Endothelial cell of umbilical vein (primary cell): ENCODE data around the gene TSPOAP1. TPM values are rescaled to one million over a fixed set of nuclear protein-coding genes. Genes with fewer than 3 reads are reported as not detected.

Experiments
- BruUV-seq: library from RNA; stranded (reverse); fragments of 400-500 nt; replicated peaks from 2 replicates; lab custom pipeline; 2021; lab: Mats Ljungman, UMichigan
- CTCF ChIA-PET: fragments of 300-600, 350-600 bp; sonication (Branson Sonifier 250); formaldehyde crosslinking; loops from one replicate; lab custom pipeline; 2021; ENCODE audit warnings: antibody characterized with exemption, inconsistent platforms; lab: Charles Lee
- POLR2A ChIA-PET: fragments of 300-600, 350-600 bp; sonication (Branson Sonifier 250); formaldehyde crosslinking; loops from one replicate; lab custom pipeline; 2021; ENCODE audit warnings: antibody characterized with exemption, inconsistent platforms; lab: Charles Lee
- DNase-seq: peaks from one replicate; pipeline ENCODE4 v3.0.0-alpha.2; 2011; ENCODE audit warnings: low read depth, low spot score
- FAIRE-seq: peaks from 2 replicates; lab custom pipeline; 2011; peaks lifted over from hg19 to GRCh38; lab: Jason Lieb, UNC
- H2AFZ ChIP-seq: 2 replicates; pipeline ENCODE4 v1.6.0; 2012; ENCODE audit warnings: low read depth, low read length, control low read depth, inconsistent platforms
- H3K27ac ChIP-seq: 2 replicates; pipeline ENCODE4 v1.5.1; 2011; ENCODE audit warnings: low read depth, mild to moderate bottlenecking, control low read depth, low read length, moderate library complexity; ENCODE audit not compliant: insufficient read depth
- H3K27me3 ChIP-seq, 2 experiments: 2 replicates each; pipeline versions ENCODE4 v1.6.0 to v1.6.1; 2011; ENCODE audit warnings: low read length in 2 of 2, mixed read lengths in 1 of 2; ENCODE audit not compliant: control insufficient read depth in 2 of 2, insufficient read depth in 2 of 2
- H3K36me3 ChIP-seq, 2 experiments: 2 replicates in 1 of 2; 3 replicates in 1 of 2; pipeline ENCODE4 v1.5.1; 2011; ENCODE audit warnings: low read length in 2 of 2, mild to moderate bottlenecking in 1 of 2, moderate library complexity in 1 of 2; ENCODE audit not compliant: control insufficient read depth in 2 of 2, insufficient read depth in 2 of 2; ENCODE audit errors: extremely low read depth in 1 of 2
- H3K4me1 ChIP-seq: 3 replicates; pipeline ENCODE4 v1.5.1; 2011; ENCODE audit warnings: mild to moderate bottlenecking, low read length; ENCODE audit not compliant: control insufficient read depth, insufficient read depth; ENCODE audit errors: extremely low read depth
- H3K4me2 ChIP-seq: 2 replicates; pipeline ENCODE4 v1.6.1; 2011; ENCODE audit warnings: low read length, control low read depth, mixed read lengths; ENCODE audit not compliant: insufficient read depth
- H3K4me3 ChIP-seq, 3 experiments: fragments of 200-600 bp in 1 of 3; sonication (generic), shearing (Covaris generic) in 1 of 3; replicated peaks in 1 of 3; 2 replicates each; pipeline ENCODE4 v1.5.1; 2011 to 2016; ENCODE audit warnings: control low read depth in 3 of 3, low read length in 3 of 3, mild to moderate bottlenecking in 2 of 3, inconsistent platforms in 1 of 3, low read depth in 1 of 3, moderate library complexity in 1 of 3; ENCODE audit not compliant: insufficient read depth in 1 of 3
- H3K79me2 ChIP-seq: 2 replicates; pipeline ENCODE4 v1.6.0; 2012; ENCODE audit warnings: low read length, inconsistent platforms; ENCODE audit not compliant: control insufficient read depth, insufficient read depth
- H3K9ac ChIP-seq: replicated peaks from 2 replicates; pipeline ENCODE3; 2011; ENCODE audit warnings: low read length, control low read depth; ENCODE audit not compliant: insufficient read depth; ENCODE audit errors: extremely low read depth
- H3K9me1 ChIP-seq: replicated peaks from 3 replicates; pipeline ENCODE4 v1.6.0; 2011; ENCODE audit warnings: mild to moderate bottlenecking, low read length; ENCODE audit not compliant: control insufficient read depth, insufficient read depth; ENCODE audit errors: extremely low read depth
- H3K9me3 ChIP-seq: replicated peaks from 2 replicates; pipeline ENCODE4 v1.5.1; 2012; ENCODE audit warnings: low read length, inconsistent platforms; ENCODE audit not compliant: control insufficient read depth, insufficient read depth
- H4K20me1 ChIP-seq: replicated peaks from 2 replicates; pipeline ENCODE3; 2011; ENCODE audit warnings: mild to moderate bottlenecking, low read length; ENCODE audit not compliant: control insufficient read depth, insufficient read depth; ENCODE audit errors: extremely low read depth
- EZH2 ChIP-seq: IDR thresholded peaks from 2 replicates; pipeline ENCODE4 v1.6.1; 2012; ENCODE audit warnings: borderline replicate concordance, low read depth, mild to moderate bottlenecking, moderate library complexity, low read length, inconsistent platforms; ENCODE audit not compliant: severe bottlenecking
- FOS ChIP-seq: IDR thresholded peaks from 2 replicates; pipeline ENCODE4 v1.6.1; 2011; ENCODE audit warnings: mild to moderate bottlenecking, low read length, moderate library complexity, borderline replicate concordance; ENCODE audit not compliant: insufficient read depth
- GATA2 ChIP-seq: IDR thresholded peaks from 2 replicates; pipeline ENCODE4 v1.7.0; 2011; ENCODE audit warnings: low read depth, mild to moderate bottlenecking, moderate library complexity, mixed read lengths, low read length; ENCODE audit not compliant: insufficient read length, insufficient read depth
- JUN ChIP-seq: IDR thresholded peaks from 2 replicates; pipeline ENCODE4 v1.6.1; 2011; ENCODE audit warnings: borderline replicate concordance, low read depth; ENCODE audit not compliant: insufficient read length, insufficient read depth
- MAX ChIP-seq: IDR thresholded peaks from 2 replicates; pipeline ENCODE4 v1.6.1; 2011; ENCODE audit not compliant: insufficient read depth, insufficient read length
- MYC ChIP-seq: IDR thresholded peaks from one replicate; pipeline ENCODE4 v1.6.1; 2011; ENCODE audit warnings: mild to moderate bottlenecking, low read depth, low read length
- POLR2A ChIP-seq: IDR thresholded peaks from 2 replicates; pipeline ENCODE4 v1.6.1; 2012; ENCODE audit warnings: low read depth, mild to moderate bottlenecking, control low read depth, low read length
- POLR2AphosphoS5 ChIP-seq: IDR thresholded peaks from 2 replicates; pipeline ENCODE4 v1.6.1; 2012; ENCODE audit warnings: low read depth, mild to moderate bottlenecking, control low read depth, low read length, moderate library complexity; ENCODE audit not compliant: insufficient read depth
- dilution Hi-C: fragments of 300-500 bp; cut with MboI; formaldehyde crosslinking; loops from one replicate; pipeline ENCODE4 v1.15.0; 2019; ENCODE audit warnings: low sequenced_read_pairs; ENCODE audit not compliant: extremely low pct_ligation_motif_present
- intact Hi-C: fragments of 100-400 bp; cut with micrococcal nuclease; formaldehyde crosslinking; loops from one replicate; pipeline ENCODE4 v1.10.0; 2022
- polyA plus RNA-seq, 4 experiments: library from polyadenylated mRNA; depleted of rRNA in 3 of 4; stranded (reverse) in 3 of 4; unstranded in 1 of 4; fragments of >200 nt; gene quantifications; 2 replicates each; pipeline versions ENCODE4 v1.2.1 to v1.2.3, GENCODE V29; 2011 to 2012; ENCODE audit warnings: missing spikeins in 1 of 4
- total RNA-seq: library from RNA; stranded (reverse); gene quantifications from 2 replicates; pipeline ENCODE4 v1.2.3, GENCODE V29; 2021
- TF ChIP-seq, protein P1 (sequence below), 2 donors: IDR thresholded peaks; 1 replicate in 1 of 2; 2 replicates in 1 of 2; pipeline ENCODE4 v1.5.1; 2011; ENCODE audit warnings: low read length in 2 of 2, mild to moderate bottlenecking in 2 of 2, moderate library complexity in 2 of 2, control low read depth in 1 of 2, inconsistent platforms in 1 of 2, low read depth in 1 of 2; ENCODE audit not compliant: insufficient read depth in 1 of 2; ENCODE audit errors: extremely low read depth in 1 of 2

TSPOAP1 gene
- total and polyA plus RNA-seq, 2 donors (not counting 3 experiments of a cell fraction or from before 2014, with no cell fraction given), result not detected

DNA sequence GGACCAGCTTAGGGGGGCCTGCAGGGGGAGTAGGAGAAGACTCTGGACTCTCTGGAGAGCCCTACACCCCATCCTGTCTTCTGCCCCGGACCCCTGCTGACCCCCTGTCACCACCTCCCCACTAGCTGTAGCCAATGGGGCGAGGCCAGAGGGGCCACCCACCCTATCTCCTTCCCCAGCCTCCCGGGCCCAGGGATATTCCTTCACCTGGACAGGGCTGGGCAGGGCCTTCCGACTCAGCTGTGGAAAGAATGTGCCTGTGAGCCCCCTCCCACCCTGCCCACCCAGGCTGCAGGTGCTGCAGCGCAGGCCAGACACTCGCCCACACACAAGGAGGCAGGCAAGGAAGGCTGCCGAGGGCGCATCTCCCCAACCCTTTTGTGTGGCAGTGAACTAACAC lies 23.0 kb downstream of the TSPOAP1 start:
- intact Hi-C loops, result no loop called here
- Histone ChIP-seq H3K27me3 (peaks cover 0 to 2% of the 10 kb centered on the region in 2 experiments), H3K4me3 (no peak overlapping the region), H3K27ac (no peak overlapping the region), H4K20me1 (no peaks in the 10 kb centered on the region), H3K9me3 (no peaks in the 10 kb centered on the region), H3K4me2 (no peak overlapping the region), H3K9me1 (no peaks in the 10 kb centered on the region), H2AFZ (no peak overlapping the region), H3K79me2 (no peaks in the 10 kb centered on the region), H3K9ac (no peak overlapping the region), H3K36me3 (no peaks in the 10 kb centered on the region), H3K4me1 (no peaks in the 10 kb centered on the region)
- dilution Hi-C loops, result no loop called here
- ChIA-PET POLR2A (no interaction called here), CTCF (interaction anchor here (1.1 to 2.6 kb wide), 4 partner anchors 41 to 142 kb away, joined by 3 to 30 read pairs (median 6); partner anchors contain the start of gene RNF43)
- no TSS peak for BruUV-seq
- DNase-seq (no peak), FAIRE-seq (no peak)
- TF ChIP-seq MYC (no peak), JUN (no peak), POLR2A (no peak), GATA2 (no peak), EZH2 (no peak), MAX (no peak), FOS (no peak), POLR2AphosphoS5 (no peak)
- TF ChIP-seq, protein P1, sequence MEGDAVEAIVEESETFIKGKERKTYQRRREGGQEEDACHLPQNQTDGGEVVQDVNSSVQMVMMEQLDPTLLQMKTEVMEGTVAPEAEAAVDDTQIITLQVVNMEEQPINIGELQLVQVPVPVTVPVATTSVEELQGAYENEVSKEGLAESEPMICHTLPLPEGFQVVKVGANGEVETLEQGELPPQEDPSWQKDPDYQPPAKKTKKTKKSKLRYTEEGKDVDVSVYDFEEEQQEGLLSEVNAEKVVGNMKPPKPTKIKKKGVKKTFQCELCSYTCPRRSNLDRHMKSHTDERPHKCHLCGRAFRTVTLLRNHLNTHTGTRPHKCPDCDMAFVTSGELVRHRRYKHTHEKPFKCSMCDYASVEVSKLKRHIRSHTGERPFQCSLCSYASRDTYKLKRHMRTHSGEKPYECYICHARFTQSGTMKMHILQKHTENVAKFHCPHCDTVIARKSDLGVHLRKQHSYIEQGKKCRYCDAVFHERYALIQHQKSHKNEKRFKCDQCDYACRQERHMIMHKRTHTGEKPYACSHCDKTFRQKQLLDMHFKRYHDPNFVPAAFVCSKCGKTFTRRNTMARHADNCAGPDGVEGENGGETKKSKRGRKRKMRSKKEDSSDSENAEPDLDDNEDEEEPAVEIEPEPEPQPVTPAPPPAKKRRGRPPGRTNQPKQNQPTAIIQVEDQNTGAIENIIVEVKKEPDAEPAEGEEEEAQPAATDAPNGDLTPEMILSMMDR (IDR thresholded peaks at IDR 0.05; ENCODE audit: extremely low read depth in 1 of 2, insufficient read depth in 1 of 2, low read depth in 1 of 2, low read length in 2 of 2), result no peak
